A673 (cell line): ENCODE data around the gene NFKBIL1. TPM values are rescaled to one million over a fixed set of nuclear protein-coding genes. Genes with fewer than 3 reads are reported as not detected.

Source experiments
- BruUV-seq: library from RNA; stranded (reverse); fragments of 400-500 nt; replicated peaks from 2 replicates; lab custom pipeline; 2021; lab: Mats Ljungman, UMichigan
- CTCF ChIA-PET: fragments of 300-600 bp; sonication (Branson Sonifier 250); formaldehyde crosslinking; loops from one replicate; lab custom pipeline; 2022; ENCODE audit warnings: antibody characterized with exemption; lab: Charles Lee
- POLR2A ChIA-PET: fragments of 300-600 bp; sonication (Branson Sonifier 250); formaldehyde crosslinking; loops from one replicate; lab custom pipeline; 2022; ENCODE audit warnings: antibody characterized with exemption; ENCODE audit not compliant: low non-redundant PET; lab: Charles Lee
- DNase-seq: peaks from one replicate; pipeline ENCODE4 v3.0.0-alpha.2; 2015; ENCODE audit warnings: low spot score
- H3K27ac ChIP-seq: fragments of 200-600 bp; sonication (generic); 2 replicates; pipeline ENCODE4 v1.5.1; 2016; ENCODE audit warnings: mixed run types, low read depth, mild to moderate bottlenecking, mixed read lengths, antibody characterized with exemption, low read length; ENCODE audit not compliant: poor library complexity, severe bottlenecking
- H3K27me3 ChIP-seq: fragments of 200-600 bp; sonication (generic); replicated peaks from 2 replicates; pipeline ENCODE4 v1.6.1; 2017; ENCODE audit warnings: mixed run types, low read depth, mild to moderate bottlenecking, mixed read lengths, antibody characterized with exemption, low read length; ENCODE audit not compliant: insufficient read depth, poor library complexity
- H3K36me3 ChIP-seq: fragments of 200-600 bp; sonication (generic); 2 replicates; pipeline ENCODE4 v1.6.1; 2016; ENCODE audit warnings: mixed run types, mild to moderate bottlenecking, mixed read lengths, antibody characterized with exemption, low read length; ENCODE audit not compliant: insufficient read depth, poor library complexity, severe bottlenecking
- H3K4me1 ChIP-seq: fragments of 200-600 bp; sonication (generic); 2 replicates; pipeline ENCODE4 v1.6.1; 2017; ENCODE audit warnings: mixed run types, mild to moderate bottlenecking, mixed read lengths, antibody characterized with exemption, low read length; ENCODE audit not compliant: insufficient read depth, poor library complexity, severe bottlenecking
- H3K4me3 ChIP-seq: fragments of 200-600 bp; sonication (generic); 2 replicates; pipeline ENCODE4 v1.5.1; 2016; ENCODE audit warnings: low read depth, mixed run types, mild to moderate bottlenecking, mixed read lengths, low read length; ENCODE audit not compliant: poor library complexity, severe bottlenecking
- H3K9me3 ChIP-seq: fragments of 200-600 bp; sonication (generic); 2 replicates; pipeline ENCODE4 v1.6.1; 2016; ENCODE audit warnings: mixed run types, low read depth, mild to moderate bottlenecking, mixed read lengths, antibody characterized with exemption, low read length; ENCODE audit not compliant: poor library complexity, severe bottlenecking
- CTCF ChIP-seq: fragments of 300-800, 200-600 bp; sonication (generic); conservative IDR thresholded peaks from 2 replicates; pipeline ENCODE4 v1.5.1; 2017; ENCODE audit warnings: low read depth, mild to moderate bottlenecking, antibody characterized with exemption, low read length, moderate library complexity, mixed read lengths
- EZH2 ChIP-seq: fragments of 200-600 bp; sonication (generic); IDR thresholded peaks from 2 replicates; pipeline ENCODE4 v1.6.1; 2017; ENCODE audit warnings: borderline replicate concordance, low read depth, mild to moderate bottlenecking, mixed read lengths, antibody characterized with exemption, low read length; ENCODE audit not compliant: poor library complexity, severe bottlenecking
- intact Hi-C: fragments of 100-400 bp; cut with micrococcal nuclease; formaldehyde crosslinking; loops from one replicate; pipeline ENCODE4 v1.10.0; 2022; ENCODE audit not compliant: unreplicated experiment
- total RNA-seq: library from RNA; stranded (reverse); gene quantifications from 2 replicates; pipeline ENCODE4 v1.2.3, GENCODE V29; 2021

The NFKBIL1 gene
- total RNA-seq, 1 experiment from 2014 or later: 15.7 TPM

- CTCF ChIA-PET: no interaction called here
- H3K36me3 ChIP-seq: peaks cover 8% of the 10 kb centered on the region
- intact Hi-C loops: no loop called here
- POLR2A ChIA-PET: no interaction called here
- no peaks in the 10 kb centered on the region for H3K9me3 ChIP-seq
- H3K27me3 ChIP-seq: no peaks in the 10 kb centered on the region
- H3K27ac ChIP-seq: no peak overlapping the region
- DNase-seq: no peak
- no peak overlapping the region for H3K4me3 ChIP-seq
- no TSS peak for BruUV-seq
- no peak for TF ChIP-seq CTCF
- no peak for TF ChIP-seq EZH2
- H3K4me1 ChIP-seq: no peaks in the 10 kb centered on the region
Observed at GRCh38 chr6:31559958-31560696, 12.7 kb downstream of the NFKBIL1 start.

- intact Hi-C loops: no loop called here
- POLR2A ChIA-PET: no interaction called here
Observed at GRCh38 chr6:31560697-31561058, 13.3 kb downstream of the NFKBIL1 start.

GRCh38 chr6:31567531-31568370 is 20.3 kb downstream of the NFKBIL1 start:
- Histone ChIP-seq H3K4me1 (no peaks in the 10 kb centered on the region), H3K27ac (no peak overlapping the region), H3K9me3 (no peaks in the 10 kb centered on the region), H3K36me3 (no peaks in the 10 kb centered on the region), H3K4me3 (no peak overlapping the region), H3K27me3 (no peaks in the 10 kb centered on the region)
- intact Hi-C loops: no loop called here
- TF ChIP-seq EZH2: no peak
- TF ChIP-seq CTCF: no peak
- DNase-seq: no peak
- ChIA-PET CTCF (interaction anchor here (1.1 to 1.2 kb wide), 2 partner anchors 29 to 31 kb away, joined by 3 to 5 read pairs; no protein-coding TSS in a partner anchor), POLR2A (no interaction called here)
- no TSS peak for BruUV-seq

More at GRCh38 chr6:31560697-31561058, 13.3 kb downstream of the NFKBIL1 start:
- no peak overlapping the region for H3K4me3 ChIP-seq
- peaks cover 8% of the 10 kb centered on the region for H3K36me3 ChIP-seq
- H3K27me3 ChIP-seq: no peaks in the 10 kb centered on the region
- TF ChIP-seq EZH2 (no peak), CTCF (no peak)
- H3K9me3 ChIP-seq: no peaks in the 10 kb centered on the region
- no peak for DNase-seq
- CTCF ChIA-PET: no interaction called here
- H3K4me1 ChIP-seq: no peaks in the 10 kb centered on the region
- no TSS peak for BruUV-seq
- no peak overlapping the region for H3K27ac ChIP-seq
